ENCODE measurements around the gene FUT1. TPM values are rescaled to one million over a fixed set of nuclear protein-coding genes. Genes with fewer than 3 reads are reported as not detected.

Gene FUT1
- total RNA-seq, 1 experiment from 2014 or later, result 14.7 TPM

- intact Hi-C loops (cut with micrococcal nuclease), result no loop called here
- DNase-seq (ENCODE audit: unreplicated experiment), result no peak
- ChIA-PET POLR2A (no interaction called here), CTCF (no interaction called here)
- no peak for TF ChIP-seq CTCF (IDR thresholded peaks at IDR 0.05; ENCODE audit: unreplicated experiment)
- Mint-ChIP-seq H3K27ac (ENCODE audit: low read depth, unreplicated experiment) (no peak overlapping the region), H3K36me3 (ENCODE audit: insufficient read depth, unreplicated experiment) (peaks cover 10% of the 10 kb centered on the region), H3K9me3 (ENCODE audit: unreplicated experiment) (no peaks in the 10 kb centered on the region), H3K4me1 (ENCODE audit: insufficient read depth, unreplicated experiment) (peaks cover 23% of the 10 kb centered on the region), H3K4me3 (ENCODE audit: unreplicated experiment) (no peak overlapping the region), H3K27me3 (ENCODE audit: insufficient read depth, unreplicated experiment) (peaks cover 13% of the 10 kb centered on the region)
- BruUV-seq (replicated peaks), result no TSS peak
Measured at GRCh38 chr19:48756686-48757085, 4.2 kb upstream of the FUT1 start.

GRCh38 chr19:48756212-48756611 lies 3.8 kb upstream of the FUT1 start:
- Mint-ChIP-seq H3K4me3 (ENCODE audit: unreplicated experiment) (no peak overlapping the region), H3K27ac (ENCODE audit: low read depth, unreplicated experiment) (no peak overlapping the region), H3K4me1 (ENCODE audit: insufficient read depth, unreplicated experiment) (peaks cover 26% of the 10 kb centered on the region), H3K36me3 (ENCODE audit: insufficient read depth, unreplicated experiment) (peaks cover 10% of the 10 kb centered on the region), H3K27me3 (ENCODE audit: insufficient read depth, unreplicated experiment) (peaks cover 8% of the 10 kb centered on the region), H3K9me3 (ENCODE audit: unreplicated experiment) (no peaks in the 10 kb centered on the region)
- CTCF ChIA-PET, result no interaction called here
- POLR2A ChIA-PET, result no interaction called here
- DNase-seq (ENCODE audit: unreplicated experiment), result no peak
- BruUV-seq (replicated peaks), result no TSS peak
- no peak for TF ChIP-seq CTCF (IDR thresholded peaks at IDR 0.05; ENCODE audit: unreplicated experiment)
- intact Hi-C loops (cut with micrococcal nuclease), result no loop called here

- ChIA-PET CTCF (no interaction called here), POLR2A (no interaction called here)
- H3K9me3 Mint-ChIP-seq (ENCODE audit: unreplicated experiment), result no peaks in the 10 kb centered on the region
- H3K4me1 Mint-ChIP-seq (ENCODE audit: insufficient read depth, unreplicated experiment), result peaks cover 29% of the 10 kb centered on the region
- intact Hi-C loops (cut with micrococcal nuclease), result no loop called here
- no peak overlapping the region for H3K4me3 Mint-ChIP-seq (ENCODE audit: unreplicated experiment)
- H3K27me3 Mint-ChIP-seq (ENCODE audit: insufficient read depth, unreplicated experiment), result peaks cover 4% of the 10 kb centered on the region
- DNase-seq (ENCODE audit: unreplicated experiment), result no peak
- TF ChIP-seq CTCF (IDR thresholded peaks at IDR 0.05; ENCODE audit: unreplicated experiment), result no peak
- no peak overlapping the region for H3K27ac Mint-ChIP-seq (ENCODE audit: low read depth, unreplicated experiment)
- no TSS peak for BruUV-seq (replicated peaks)
- H3K36me3 Mint-ChIP-seq (ENCODE audit: insufficient read depth, unreplicated experiment), result peaks cover 9% of the 10 kb centered on the region
Measured at GRCh38 chr19:48755787-48756186, 3.3 kb upstream of the FUT1 start.

GRCh38 chr19:48755084-48755641 lies 2.7 kb upstream of the FUT1 start, which contains the start of gene FGF21:
Gene FGF21 (plus strand): TSS chr19:48755524. CDS start chr19:48756237, 713 bp downstream.
- H3K4me3 Mint-ChIP-seq (ENCODE audit: unreplicated experiment), result peak within 1 kb of the TSS; percentile 31

More at GRCh38 chr19:48755084-48755641, 2.7 kb upstream of the FUT1 start, which contains the start of gene FGF21:
- no peak for TF ChIP-seq CTCF (IDR thresholded peaks at IDR 0.05; ENCODE audit: unreplicated experiment)
- ChIA-PET CTCF (no interaction called here), POLR2A (interaction anchor here (0.7 kb wide), 1 partner anchor 224 kb away, joined by 3 read pairs; no protein-coding TSS in a partner anchor)
- no peaks in the 10 kb centered on the region for H3K27me3 Mint-ChIP-seq (ENCODE audit: insufficient read depth, unreplicated experiment)
- peak; percentile 74 for DNase-seq (ENCODE audit: unreplicated experiment)
- peaks cover 29% of the 10 kb centered on the region for H3K4me1 Mint-ChIP-seq (ENCODE audit: insufficient read depth, unreplicated experiment)
- peaks cover 4% of the 10 kb centered on the region for H3K36me3 Mint-ChIP-seq (ENCODE audit: insufficient read depth, unreplicated experiment)
- intact Hi-C loops (cut with micrococcal nuclease), result no loop called here
- no peaks in the 10 kb centered on the region for H3K9me3 Mint-ChIP-seq (ENCODE audit: unreplicated experiment)
- no TSS peak for BruUV-seq (replicated peaks)
- peak within 1 kb of the TSS; percentile 71 for H3K27ac Mint-ChIP-seq (ENCODE audit: low read depth, unreplicated experiment)

Measured in MCF 10A (cell line).